ENCODE data around the gene NCAM1.

DNA sequence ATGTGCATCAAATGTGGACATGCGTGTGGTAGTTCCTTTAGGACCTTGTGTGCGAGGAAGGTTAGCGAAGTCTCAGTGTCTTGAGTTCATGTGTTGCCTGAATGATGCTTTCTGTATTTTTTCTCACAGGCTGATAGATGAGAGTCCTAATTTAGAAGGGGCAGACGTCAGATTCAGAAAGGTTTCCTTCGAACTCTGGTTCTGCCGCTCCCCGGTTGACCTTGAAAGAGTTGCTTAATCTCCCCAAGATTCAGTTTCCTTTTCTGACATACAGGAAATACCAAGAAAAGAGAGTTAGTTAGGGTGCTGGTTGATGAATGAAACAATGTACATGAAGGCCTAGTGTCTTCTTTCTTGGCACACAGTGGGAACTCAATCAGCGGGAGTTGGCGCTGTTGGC lies 317.3 kb downstream of the NCAM1 start:
- TF ChIP-seq, protein P1, sequence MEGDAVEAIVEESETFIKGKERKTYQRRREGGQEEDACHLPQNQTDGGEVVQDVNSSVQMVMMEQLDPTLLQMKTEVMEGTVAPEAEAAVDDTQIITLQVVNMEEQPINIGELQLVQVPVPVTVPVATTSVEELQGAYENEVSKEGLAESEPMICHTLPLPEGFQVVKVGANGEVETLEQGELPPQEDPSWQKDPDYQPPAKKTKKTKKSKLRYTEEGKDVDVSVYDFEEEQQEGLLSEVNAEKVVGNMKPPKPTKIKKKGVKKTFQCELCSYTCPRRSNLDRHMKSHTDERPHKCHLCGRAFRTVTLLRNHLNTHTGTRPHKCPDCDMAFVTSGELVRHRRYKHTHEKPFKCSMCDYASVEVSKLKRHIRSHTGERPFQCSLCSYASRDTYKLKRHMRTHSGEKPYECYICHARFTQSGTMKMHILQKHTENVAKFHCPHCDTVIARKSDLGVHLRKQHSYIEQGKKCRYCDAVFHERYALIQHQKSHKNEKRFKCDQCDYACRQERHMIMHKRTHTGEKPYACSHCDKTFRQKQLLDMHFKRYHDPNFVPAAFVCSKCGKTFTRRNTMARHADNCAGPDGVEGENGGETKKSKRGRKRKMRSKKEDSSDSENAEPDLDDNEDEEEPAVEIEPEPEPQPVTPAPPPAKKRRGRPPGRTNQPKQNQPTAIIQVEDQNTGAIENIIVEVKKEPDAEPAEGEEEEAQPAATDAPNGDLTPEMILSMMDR (IDR thresholded peaks at IDR 0.05): no peak
- TF ChIP-seq POLR2A (IDR thresholded peaks at IDR 0.05): no peak
